Heart right ventricle (tissue), 16 donors: ENCODE data around the gene MAPRE3. TPM values are rescaled to one million over a fixed set of nuclear protein-coding genes. Genes with fewer than 3 reads are reported as not detected.

Source experiments
- ATAC-seq, 8 donors: fragments of 200-7000 bp; cut with Tn5 transposase; one replicate each; pipeline ENCODE4 v1.9.1; 2020; ENCODE audit warnings: mild to moderate bottlenecking in 8 of 8, moderate library complexity in 8 of 8, moderate number of reproducible peaks in 1 of 8
- DNase-seq, 2 donors: peaks; one replicate each; pipeline ENCODE4 v3.0.0-alpha.2; 2020
- H3K27ac ChIP-seq, 10 donors: fragments of 200-600 bp; sonication (generic) in 2 of 10; one replicate each; pipeline versions ENCODE4 v1.5.0 to v1.8.0; 2020 to 2022; ENCODE audit warnings: mild to moderate bottlenecking in 3 of 10
- H3K27me3 ChIP-seq, 7 donors: fragments of 200-600 bp; one replicate each; pipeline ENCODE4 v1.8.0; 2021 to 2022; ENCODE audit warnings: mild to moderate bottlenecking in 2 of 7
- H3K36me3 ChIP-seq, 9 donors: fragments of 200-600 bp; sonication (generic) in 1 of 9; one replicate each; pipeline versions ENCODE4 v1.5.0 to v1.8.0; 2020 to 2022; ENCODE audit warnings: mild to moderate bottlenecking in 2 of 9
- H3K4me1 ChIP-seq, 9 donors: fragments of 200-600 bp; sonication (generic) in 1 of 9; one replicate each; pipeline versions ENCODE4 v1.5.0 to v1.8.0; 2020 to 2022; ENCODE audit warnings: mild to moderate bottlenecking in 4 of 9
- H3K4me3 ChIP-seq, 10 donors: fragments of 200-600 bp; sonication (generic) in 2 of 10; one replicate each; pipeline versions ENCODE4 v1.5.0 to v1.8.0; 2020 to 2022; ENCODE audit warnings: mild to moderate bottlenecking in 7 of 10, moderate library complexity in 2 of 10
- H3K9me3 ChIP-seq, 11 donors: fragments of 200-600 bp in 10 of 11; sonication (generic) in 2 of 11; one replicate each; pipeline versions ENCODE4 v1.5.0 to v1.8.0; 2013 to 2022; ENCODE audit warnings: mild to moderate bottlenecking in 2 of 11, control low read depth in 1 of 11, moderate library complexity in 1 of 11
- WGBS, 2 donors: extraction: QIAGEN DNeasy Blood & Tissue Kit; methylation state at CpG; one replicate each; pipeline ENCODE4 v1.1.7; 2013; ENCODE audit warnings: inconsistent platforms in 1 of 2; 5-methylcytosine and 5-hydroxymethylcytosine counted together
- intact Hi-C, 10 donors: fragments of 100-400 bp; cut with DNase I; formaldehyde crosslinking; loops; one replicate each; pipeline versions ENCODE4 v1.11.1 to v1.14.2; 2022
- polyA plus RNA-seq, 2 donors: library from polyadenylated mRNA; stranded (reverse); fragments of 200-250 nt; gene quantifications; one replicate each; pipeline ENCODE4 v1.2.3, GENCODE V29; 2013
- total RNA-seq, 10 donors: library from RNA; stranded (reverse); fragmentation: NEBNext Ultra II Directional in 3 of 10; extraction: Animal tissue kit (Norgen Biotek cat#: 25700) in 3 of 10; gene quantifications; one replicate each; pipeline versions ENCODE4 v1.2.1 to v1.2.4, GENCODE V29; 2021 to 2023
- TF ChIP-seq, protein P1 (sequence below), 9 donors: fragments of 200-600 bp; sonication (generic) in 2 of 9; IDR thresholded peaks; one replicate each; pipeline versions ENCODE4 v1.5.0 to v1.8.0; 2021 to 2022; ENCODE audit warnings: antibody characterized with exemption in 9 of 9, mild to moderate bottlenecking in 5 of 9, moderate library complexity in 1 of 9
- donor health status: Arrhythmogenic right ventricular cardiomyopathy.
- donor health status: ischemic (EF 13 %, LVEDD 7.1; RV severe dilation, severe dysfunction).
- donor health status: healthy with polysubstance abuse.
- donor health status: DM: no; HTN: yes; CAD: no.
- donor health status: DM: no; HTN: no; CAD: no.
- donor health status: ischemic (EF 25% LVEDD 6.9; RV normal size, moderate dysfunction).
- donor health status: ischemic (EF 25% LVEDD 5.7; RV mildly dilated, moderate dysfunction).
- donor health status: healthy.
- donor health status: DM: yes; HTN: yes; CAD: no.
- donor health status: Ischemic cardiomyopathy.
- donor health status: ischemic (EF 35%, LVEDD 5.7; RV mildly dilated, moderate dysfunction).
- donor health status: nonischemic (EF 11% LVEDD 7.7; RV severe dilation, severe dysfunction).
- donor health status: DM: yes; HTN: yes; CAD: no.
- donor health status: PGD.
- donor health status: ischemic (EF 29% LVEDD 5.4; RV normal size, mild dysfunction).
- donor health status: nonischemic (EF 23%, LVEDD 6.1; RV moderate dilation, normal function).

The MAPRE3 gene
- total and polyA plus RNA-seq, 12 donors, result 23.0 to 68.8 (median 47.2) TPM

DNA sequence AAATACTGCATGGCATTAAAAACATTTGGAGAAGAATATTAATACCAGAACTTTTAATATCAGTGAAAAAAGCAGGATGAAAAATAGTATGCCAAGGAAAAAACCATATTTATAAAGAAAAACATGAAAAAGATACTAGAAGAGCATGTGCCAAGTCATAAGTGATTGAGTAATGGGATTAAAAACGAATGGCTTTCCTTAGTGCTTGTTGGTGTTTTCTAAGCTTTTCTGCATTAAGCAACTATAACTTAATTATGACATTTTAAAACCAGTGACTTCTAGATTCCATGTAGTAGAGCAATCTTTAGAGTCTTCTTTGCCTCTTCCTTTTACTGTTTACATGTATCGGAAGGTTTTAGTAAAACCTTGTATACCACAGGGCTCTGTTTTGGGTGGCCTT is 6.6 kb downstream of the MAPRE3 start:
- WGBS, 2 donors, result 84 to 86% methylated on average over 2 of the region's 2 CpGs
- ATAC-seq, result no peak
- H3K4me1 ChIP-seq, result peaks cover 3 to 65% (median 35%) of the 10 kb centered on the region in 9 donors
- H3K27me3 ChIP-seq, result no peaks in the 10 kb centered on the region
- no peak overlapping the region for H3K4me3 ChIP-seq
- intact Hi-C loops, result loop anchor here in 1 of 10 donors (5.0 to 10.0 kb wide), 2 partner anchors 40 to 228 kb away; no protein-coding TSS in a partner anchor
- no peaks in the 10 kb centered on the region for H3K9me3 ChIP-seq
- DNase-seq, result no peak
- TF ChIP-seq, protein P1, sequence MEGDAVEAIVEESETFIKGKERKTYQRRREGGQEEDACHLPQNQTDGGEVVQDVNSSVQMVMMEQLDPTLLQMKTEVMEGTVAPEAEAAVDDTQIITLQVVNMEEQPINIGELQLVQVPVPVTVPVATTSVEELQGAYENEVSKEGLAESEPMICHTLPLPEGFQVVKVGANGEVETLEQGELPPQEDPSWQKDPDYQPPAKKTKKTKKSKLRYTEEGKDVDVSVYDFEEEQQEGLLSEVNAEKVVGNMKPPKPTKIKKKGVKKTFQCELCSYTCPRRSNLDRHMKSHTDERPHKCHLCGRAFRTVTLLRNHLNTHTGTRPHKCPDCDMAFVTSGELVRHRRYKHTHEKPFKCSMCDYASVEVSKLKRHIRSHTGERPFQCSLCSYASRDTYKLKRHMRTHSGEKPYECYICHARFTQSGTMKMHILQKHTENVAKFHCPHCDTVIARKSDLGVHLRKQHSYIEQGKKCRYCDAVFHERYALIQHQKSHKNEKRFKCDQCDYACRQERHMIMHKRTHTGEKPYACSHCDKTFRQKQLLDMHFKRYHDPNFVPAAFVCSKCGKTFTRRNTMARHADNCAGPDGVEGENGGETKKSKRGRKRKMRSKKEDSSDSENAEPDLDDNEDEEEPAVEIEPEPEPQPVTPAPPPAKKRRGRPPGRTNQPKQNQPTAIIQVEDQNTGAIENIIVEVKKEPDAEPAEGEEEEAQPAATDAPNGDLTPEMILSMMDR (IDR thresholded peaks at IDR 0.05), result no peak
- peaks cover 0 to 3% (median 0%) of the 10 kb centered on the region in 9 donors for H3K36me3 ChIP-seq
- H3K27ac ChIP-seq, result no peak overlapping the region

DNA sequence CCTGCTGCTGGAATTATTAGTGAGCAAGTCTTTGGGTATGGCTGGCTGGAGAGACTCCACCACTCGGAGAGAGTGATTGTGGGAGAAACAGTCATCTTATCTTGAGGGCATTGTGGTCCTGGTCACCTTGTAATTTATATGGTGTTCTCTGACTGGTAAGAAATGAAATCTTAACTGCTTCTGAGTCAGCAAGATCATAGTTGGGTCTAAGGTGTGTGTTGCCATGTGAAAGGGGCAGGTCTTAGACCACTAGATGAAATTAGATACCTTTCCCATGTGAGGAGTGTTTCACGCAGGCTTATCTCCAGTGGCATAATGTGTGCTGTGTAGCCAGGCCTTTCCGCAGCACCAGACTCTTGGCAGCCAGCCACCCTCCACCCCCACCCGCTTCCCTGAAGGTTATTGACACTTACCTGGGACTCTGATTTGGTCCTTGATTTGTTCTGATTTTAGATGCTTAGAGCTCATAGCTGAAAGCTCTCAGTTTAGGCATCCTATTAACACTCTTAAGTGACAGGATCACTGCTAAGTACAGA is 7.7 kb downstream of the MAPRE3 start:
- intact Hi-C loops, result loop anchor here in 1 of 10 donors (5.0 to 10.0 kb wide), 2 partner anchors 39 to 227 kb away; no protein-coding TSS in a partner anchor
- no peaks in the 10 kb centered on the region for H3K9me3 ChIP-seq
- ATAC-seq (peak in 3 of 8 donors; percentile 32 to 72 (median 36)), DNase-seq (peak in 1 of 2 donors; percentile 42)
- no peak overlapping the region for H3K4me3 ChIP-seq
- no peaks in the 10 kb centered on the region for H3K27me3 ChIP-seq
- no peak overlapping the region for H3K27ac ChIP-seq
- 49 to 55% methylated on average over 4 of the region's 4 CpGs for WGBS, 2 donors
- TF ChIP-seq, protein P1 (IDR thresholded peaks at IDR 0.05), result no peak
- H3K36me3 ChIP-seq, result peaks cover 0 to 3% (median 0%) of the 10 kb centered on the region in 9 donors
- peaks cover 3 to 62% (median 34%) of the 10 kb centered on the region in 9 donors for H3K4me1 ChIP-seq

DNA sequence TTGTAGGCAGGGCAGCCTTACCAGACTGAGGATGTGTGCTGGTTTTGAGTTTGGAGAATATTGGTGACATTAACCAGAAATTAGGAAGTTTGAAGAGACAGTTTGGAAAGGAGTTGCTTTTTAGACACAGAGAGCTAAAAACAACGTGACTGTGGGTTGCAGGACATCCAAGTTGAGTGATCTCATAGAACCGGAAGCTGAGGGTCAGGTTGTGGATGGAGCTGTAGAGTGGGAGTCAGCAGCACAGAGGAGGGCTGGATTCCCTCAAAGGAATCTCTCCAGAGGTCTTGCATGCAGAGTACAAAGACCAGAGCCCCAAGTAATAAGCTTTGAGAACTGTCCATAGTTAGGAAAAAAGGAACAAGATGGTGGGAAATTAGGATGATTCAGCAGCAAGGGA is 9.3 kb downstream of the MAPRE3 start:
- Histone ChIP-seq H3K4me1 (peaks cover 3 to 60% (median 33%) of the 10 kb centered on the region in 9 donors), H3K27ac (peak overlapping the region in 3 of 10 donors; percentile 21 to 49 (median 48)), H3K9me3 (no peaks in the 10 kb centered on the region), H3K27me3 (no peaks in the 10 kb centered on the region), H3K4me3 (no peak overlapping the region), H3K36me3 (peaks cover 0 to 3% (median 0%) of the 10 kb centered on the region in 9 donors)
- no peak for DNase-seq
- TF ChIP-seq, protein P1 (IDR thresholded peaks at IDR 0.05), result no peak
- intact Hi-C loops, result loop anchor here in 1 of 10 donors (5.0 to 10.0 kb wide), 2 partner anchors 38 to 225 kb away; no protein-coding TSS in a partner anchor
- peak in 1 of 8 donors; percentile 43 for ATAC-seq
- WGBS, 2 donors, result 49 to 53% methylated on average over 2 of the region's 2 CpGs

DNA sequence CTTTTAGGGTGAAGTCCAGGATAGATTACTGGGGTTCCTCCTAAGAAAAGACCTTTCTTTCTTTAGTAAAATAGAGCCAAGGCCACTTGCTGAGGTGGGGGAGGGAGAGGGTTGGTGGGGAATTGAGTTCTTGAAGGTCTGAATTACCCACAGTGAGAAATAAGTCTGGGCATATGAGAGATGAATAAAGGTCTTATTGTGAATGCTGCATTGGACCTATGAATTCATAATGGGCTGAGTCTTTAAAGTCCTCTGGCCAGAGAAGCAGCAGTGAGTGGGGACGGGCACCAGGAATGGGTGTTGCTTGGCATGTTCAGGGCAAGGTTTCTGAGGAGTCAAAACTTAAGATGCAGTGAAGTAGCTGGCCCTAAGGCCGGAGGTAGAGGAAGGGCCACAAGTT is 10.5 kb downstream of the MAPRE3 start:
- no peaks in the 10 kb centered on the region for H3K9me3 ChIP-seq
- ATAC-seq (no peak), DNase-seq (no peak)
- H3K27ac ChIP-seq, result no peak overlapping the region
- intact Hi-C loops, result no loop called here
- H3K27me3 ChIP-seq, result no peaks in the 10 kb centered on the region
- H3K36me3 ChIP-seq, result no peaks in the 10 kb centered on the region
- H3K4me3 ChIP-seq, result no peak overlapping the region
- peaks cover 3 to 51% (median 33%) of the 10 kb centered on the region in 9 donors for H3K4me1 ChIP-seq
- TF ChIP-seq, protein P1 (IDR thresholded peaks at IDR 0.05), result no peak
- WGBS, 2 donors, result 95 to 97% methylated on average over 2 of the region's 2 CpGs
